ENCODE measurements around the gene EIF4A2. TPM values are rescaled to one million over a fixed set of nuclear protein-coding genes. Genes with fewer than 3 reads are reported as not detected.
"Not testable (repeated sequence)": the region's sequence is repeated elsewhere in the genome, so short reads cannot be mapped to it uniquely, and the experiment has no call there.

Gene EIF4A2
- polyA plus RNA-seq, 1 experiment, result 774 TPM

- no peak for TF ChIP-seq CTCF (IDR thresholded peaks at IDR 0.05; ENCODE audit: low read depth, low read length)
- Histone ChIP-seq H3K27me3 (ENCODE audit: control insufficient read depth, insufficient read depth, low read length) (no peaks in the 10 kb centered on the region), H3K9me3 (ENCODE audit: control insufficient read depth, insufficient read depth, low read length) (no peaks in the 10 kb centered on the region), H3K27ac (ENCODE audit: low read depth, low read length) (no peak overlapping the region), H3K4me3 (ENCODE audit: low read depth, low read length) (no peak overlapping the region)
- no peak for DNase-seq (ENCODE audit: low read depth, low spot score)
- ChIA-PET CTCF (interaction anchor here (0.6 to 12.0 kb wide), 3 partner anchors 80 to 203 kb away, joined by 3 to 186 read pairs (median 3); partner anchors contain the start of gene AHSG), POLR2A (no interaction called here)
Measured at GRCh38 chr3:186818516-186818915, 35.1 kb downstream of the EIF4A2 start.

- Histone ChIP-seq H3K27ac (ENCODE audit: low read depth, low read length) (no peak overlapping the region), H3K27me3 (ENCODE audit: control insufficient read depth, insufficient read depth, low read length) (no peaks in the 10 kb centered on the region), H3K4me3 (ENCODE audit: low read depth, low read length) (no peak overlapping the region), H3K9me3 (ENCODE audit: control insufficient read depth, insufficient read depth, low read length) (no peaks in the 10 kb centered on the region)
- ChIA-PET CTCF (interaction anchor here (0.6 to 12.0 kb wide), 2 partner anchors 80 to 203 kb away, joined by 3 to 186 read pairs; partner anchors contain the start of gene AHSG), POLR2A (no interaction called here)
- no peak for DNase-seq (ENCODE audit: low read depth, low spot score)
- no peak for TF ChIP-seq CTCF (IDR thresholded peaks at IDR 0.05; ENCODE audit: low read depth, low read length)
Measured at GRCh38 chr3:186818956-186819355, 35.6 kb downstream of the EIF4A2 start.

GRCh38 chr3:186821429-186822387 is 38.3 kb downstream of the EIF4A2 start:
- peak; percentile 73 for TF ChIP-seq CTCF (IDR thresholded peaks at IDR 0.05; ENCODE audit: low read depth, low read length)
- Histone ChIP-seq H3K27me3 (ENCODE audit: control insufficient read depth, insufficient read depth, low read length) (no peaks in the 10 kb centered on the region), H3K4me3 (ENCODE audit: low read depth, low read length) (peak overlapping the region; percentile 47), H3K9me3 (ENCODE audit: control insufficient read depth, insufficient read depth, low read length) (no peaks in the 10 kb centered on the region; the same call in 1 of the 2 replicates), H3K27ac (ENCODE audit: low read depth, low read length) (peak overlapping the region; percentile 87)
- no peak for DNase-seq (ENCODE audit: low read depth, low spot score)
- ChIA-PET POLR2A (interaction anchor here (1.0 to 1.8 kb wide), 3 partner anchors 31 to 252 kb away, joined by 5 to 16 read pairs (median 10); partner anchors contain the start of genes DNAJB11 and EIF4A2), CTCF (interaction anchor here (0.5 to 12.0 kb wide), 53 partner anchors 12 to 891 kb away, joined by 3 to 186 read pairs (median 3); partner anchors contain the start of genes AHSG, EIF4A2, RPL39L and TBCCD1)

GRCh38 chr3:186822388-186822759 is 39.0 kb downstream of the EIF4A2 start:
- not testable (repeated sequence) for H3K4me3 ChIP-seq (ENCODE audit: low read depth, low read length); DNase-seq (ENCODE audit: low read depth, low spot score); H3K9me3 ChIP-seq (ENCODE audit: control insufficient read depth, insufficient read depth, low read length); H3K27me3 ChIP-seq (ENCODE audit: control insufficient read depth, insufficient read depth, low read length)
- POLR2A ChIA-PET, result interaction anchor here (1.4 to 1.8 kb wide), 2 partner anchors 32 to 39 kb away, joined by 10 to 16 read pairs; partner anchors contain the start of gene EIF4A2
- H3K27ac ChIP-seq (ENCODE audit: low read depth, low read length), result peak overlapping the region; percentile 49
- CTCF ChIA-PET, result interaction anchor here (0.5 to 12.0 kb wide), 32 partner anchors 11 to 839 kb away, joined by 3 to 186 read pairs (median 4); partner anchors contain the start of genes AHSG, EIF4A2 and RPL39L

- H3K9me3 ChIP-seq (ENCODE audit: control insufficient read depth, insufficient read depth, low read length), result no peaks in the 10 kb centered on the region; the same call in 1 of the 2 replicates
- no peak overlapping the region for H3K27ac ChIP-seq (ENCODE audit: low read depth, low read length)
- CTCF ChIA-PET, result interaction anchor here (0.6 to 12.0 kb wide), 4 partner anchors 208 to 891 kb away, joined by 3 to 186 read pairs (median 9); partner anchors contain the start of gene AHSG
- no peak overlapping the region for H3K4me3 ChIP-seq (ENCODE audit: low read depth, low read length)
- TF ChIP-seq CTCF (IDR thresholded peaks at IDR 0.05; ENCODE audit: low read depth, low read length), result no peak
- peaks cover 6% of the 10 kb centered on the region for H3K27me3 ChIP-seq (ENCODE audit: control insufficient read depth, insufficient read depth, low read length)
- DNase-seq (ENCODE audit: low read depth, low spot score), result no peak
- POLR2A ChIA-PET, result no interaction called here
Measured at GRCh38 chr3:186823386-186823785, 40.0 kb downstream of the EIF4A2 start.
